ENCODE results near the gene VCAM1. TPM values are rescaled to one million over a fixed set of nuclear protein-coding genes. Genes with fewer than 3 reads are reported as not detected.

VCAM1 gene
- polyA plus RNA-seq, 1 experiment, result 0.05 TPM

GRCh38 chr1:100713626-100714025 lies 5.9 kb upstream of the VCAM1 start:
- Histone ChIP-seq H3K27me3 (ENCODE audit: control insufficient read depth, insufficient read depth, low read length) (no peaks in the 10 kb centered on the region), H3K4me3 (ENCODE audit: low read depth, low read length) (no peak overlapping the region), H3K36me3 (ENCODE audit: control insufficient read depth, insufficient read depth, low read length) (no peaks in the 10 kb centered on the region)
- CTCF ChIA-PET, result no interaction called here
- DNase-seq (ENCODE audit: low read depth), result no peak
- POLR2A ChIA-PET, result no interaction called here
- TF ChIP-seq CTCF (IDR thresholded peaks at IDR 0.05; ENCODE audit: insufficient read depth, low read depth, low read length), result no peak

GRCh38 chr1:100714599-100714998 lies 4.9 kb upstream of the VCAM1 start:
- ChIA-PET CTCF (no interaction called here), POLR2A (no interaction called here)
- Histone ChIP-seq H3K27me3 (ENCODE audit: control insufficient read depth, insufficient read depth, low read length) (no peaks in the 10 kb centered on the region), H3K36me3 (ENCODE audit: control insufficient read depth, insufficient read depth, low read length) (no peaks in the 10 kb centered on the region), H3K4me3 (ENCODE audit: low read depth, low read length) (no peak overlapping the region)
- TF ChIP-seq CTCF (IDR thresholded peaks at IDR 0.05; ENCODE audit: insufficient read depth, low read depth, low read length), result no peak
- DNase-seq (ENCODE audit: low read depth), result no peak

- Histone ChIP-seq H3K4me3 (ENCODE audit: low read depth, low read length) (no peak overlapping the region), H3K36me3 (ENCODE audit: control insufficient read depth, insufficient read depth, low read length) (no peaks in the 10 kb centered on the region), H3K27me3 (ENCODE audit: control insufficient read depth, insufficient read depth, low read length) (no peaks in the 10 kb centered on the region)
- POLR2A ChIA-PET, result no interaction called here
- CTCF ChIA-PET, result no interaction called here
- no peak for TF ChIP-seq CTCF (IDR thresholded peaks at IDR 0.05; ENCODE audit: insufficient read depth, low read depth, low read length)
- no peak for DNase-seq (ENCODE audit: low read depth)
Measured at GRCh38 chr1:100717218-100717617, 2.3 kb upstream of the VCAM1 start.

GRCh38 chr1:100718581-100718980 lies 961 bp upstream of the VCAM1 start:
- ChIA-PET POLR2A (no interaction called here), CTCF (interaction anchor here (0.6 kb wide), 1 partner anchor 82 kb away, joined by 3 read pairs; no protein-coding TSS in a partner anchor)
- Histone ChIP-seq H3K27me3 (ENCODE audit: control insufficient read depth, insufficient read depth, low read length) (no peaks in the 10 kb centered on the region), H3K4me3 (ENCODE audit: low read depth, low read length) (no peak overlapping the region), H3K36me3 (ENCODE audit: control insufficient read depth, insufficient read depth, low read length) (no peaks in the 10 kb centered on the region)
- DNase-seq (ENCODE audit: low read depth), result no peak
- no peak for TF ChIP-seq CTCF (IDR thresholded peaks at IDR 0.05; ENCODE audit: insufficient read depth, low read depth, low read length)

- CTCF ChIA-PET, result interaction anchor here (0.6 kb wide), 1 partner anchor 149 kb away, joined by 3 read pairs; no protein-coding TSS in a partner anchor
- DNase-seq (ENCODE audit: low read depth), result no peak
- no peak overlapping the region for H3K4me3 ChIP-seq (ENCODE audit: low read depth, low read length)
- H3K36me3 ChIP-seq (ENCODE audit: control insufficient read depth, insufficient read depth, low read length), result no peaks in the 10 kb centered on the region
- POLR2A ChIA-PET, result no interaction called here
- TF ChIP-seq CTCF (IDR thresholded peaks at IDR 0.05; ENCODE audit: insufficient read depth, low read depth, low read length), result no peak
- no peaks in the 10 kb centered on the region; the same call in 1 of the 2 replicates for H3K27me3 ChIP-seq (ENCODE audit: control insufficient read depth, insufficient read depth, low read length)
Measured at GRCh38 chr1:100720101-100720500, 559 bp downstream of the VCAM1 start.

Data from BJ (cell line).